Fibroblast of lung (primary cell): Measurements from ENCODE around the gene PCSK4. TPM values are rescaled to one million over a fixed set of nuclear protein-coding genes. Genes with fewer than 3 reads are reported as not detected.

Source experiments
- DNase-seq, 2 donors: peaks; one replicate each; pipeline versions ENCODE4 v3.0.0 to v3.0.0-alpha.2; 2010; ENCODE audit warnings: low read depth in 2 of 2
- H2AFZ ChIP-seq: 2 replicates; pipeline ENCODE4 v1.5.1; 2012; ENCODE audit warnings: low read length, control low read depth, inconsistent platforms
- H3K27ac ChIP-seq: 2 replicates; pipeline ENCODE4 v1.5.1; 2011; ENCODE audit warnings: low read length, control low read depth; ENCODE audit not compliant: insufficient read depth
- H3K27me3 ChIP-seq: 2 replicates; pipeline ENCODE4 v1.5.1; 2011; ENCODE audit warnings: mild to moderate bottlenecking, low read length; ENCODE audit not compliant: control insufficient read depth, insufficient read depth
- H3K36me3 ChIP-seq: 2 replicates; pipeline ENCODE4 v1.5.1; 2011; ENCODE audit warnings: low read length; ENCODE audit not compliant: control insufficient read depth, insufficient read depth
- H3K4me1 ChIP-seq: 2 replicates; pipeline ENCODE4 v1.5.1; 2011; ENCODE audit warnings: low read length; ENCODE audit not compliant: control insufficient read depth, insufficient read depth; ENCODE audit errors: extremely low read depth
- H3K4me2 ChIP-seq: 2 replicates; pipeline ENCODE4 v1.5.1; 2011; ENCODE audit warnings: low read length, control low read depth; ENCODE audit not compliant: insufficient read depth; ENCODE audit errors: extremely low read depth
- H3K4me3 ChIP-seq, 4 experiments: fragments of 200-600 bp in 1 of 4; sonication (generic) in 1 of 4; replicated peaks in 1 of 4; 2 replicates each; pipeline ENCODE4 v1.5.1; 2011 to 2016; ENCODE audit warnings: low read length in 4 of 4, low read depth in 3 of 4, mild to moderate bottlenecking in 3 of 4, control low read depth in 2 of 4, inconsistent platforms in 1 of 4, mixed read lengths in 1 of 4; ENCODE audit not compliant: insufficient read depth in 1 of 4; ENCODE audit errors: control extremely low read depth in 1 of 4
- H3K79me2 ChIP-seq: 2 replicates; pipeline ENCODE4 v1.5.1; 2012; ENCODE audit warnings: mild to moderate bottlenecking, low read length, inconsistent platforms; ENCODE audit not compliant: control insufficient read depth, insufficient read depth
- H3K9ac ChIP-seq: 2 replicates; pipeline ENCODE4 v1.5.1; 2011; ENCODE audit warnings: mild to moderate bottlenecking, low read length, control low read depth; ENCODE audit not compliant: insufficient read depth
- H3K9me3 ChIP-seq: 2 replicates; pipeline ENCODE4 v1.5.1; 2012; ENCODE audit warnings: low read depth, low read length; ENCODE audit not compliant: control insufficient read depth, insufficient read depth
- H4K20me1 ChIP-seq: 2 replicates; pipeline ENCODE4 v1.5.1; 2011; ENCODE audit warnings: low read length; ENCODE audit not compliant: control insufficient read depth, insufficient read depth; ENCODE audit errors: extremely low read depth
- CTCF ChIP-seq, 2 donors: IDR thresholded peaks in 1 of 2; conservative IDR thresholded peaks in 1 of 2; 1 replicate in 1 of 2; 2 replicates in 1 of 2; pipeline ENCODE4 v1.5.1; 2011 to 2012; ENCODE audit warnings: low read length in 2 of 2, control low read depth in 1 of 2, inconsistent platforms in 1 of 2, low read depth in 1 of 2, mild to moderate bottlenecking in 1 of 2
- EZH2 ChIP-seq: IDR thresholded peaks from 2 replicates; pipeline ENCODE4 v1.5.1; 2012; ENCODE audit warnings: low read length, control low read depth, mild to moderate bottlenecking; ENCODE audit errors: missing control alignments
- polyA plus RNA-seq, 2 donors: library from polyadenylated mRNA; depleted of rRNA in 1 of 2; stranded (reverse) in 1 of 2; unstranded in 1 of 2; fragments of >200 nt; gene quantifications; 2 replicates each; pipeline ENCODE4 v1.2.1, GENCODE V29; 2011 to 2012; ENCODE audit warnings: missing spikeins in 1 of 2
- total RNA-seq: library from RNA; depleted of rRNA; stranded (reverse); fragments of >200 nt; gene quantifications from 2 replicates; pipeline ENCODE4 v1.2.1, GENCODE V29; 2014

The PCSK4 gene
- total and polyA plus RNA-seq, 2 donors (not counting 1 experiment from before 2014, with no cell fraction given), result 0.28 to 3.5 TPM

- no peaks in the 10 kb centered on the region for H3K79me2 ChIP-seq
- peaks cover 3% of the 10 kb centered on the region for H3K4me1 ChIP-seq
- no peak overlapping the region for H3K4me2 ChIP-seq
- peaks cover 46% of the 10 kb centered on the region for H3K27me3 ChIP-seq
- no peaks in the 10 kb centered on the region for H4K20me1 ChIP-seq
- no peaks in the 10 kb centered on the region for H3K9me3 ChIP-seq
- DNase-seq, result peak in 1 of 2 donors; percentile 55
- no peak overlapping the region for H2AFZ ChIP-seq
- H3K27ac ChIP-seq, result no peak overlapping the region
- TF ChIP-seq EZH2 (no peak), CTCF (conservative IDR thresholded peaks at IDR 0.05 in 1 of 2, IDR thresholded peaks at IDR 0.05 in 1 of 2; ENCODE audit: low read depth in 1 of 2, low read length in 2 of 2) (no peak)
- no peaks in the 10 kb centered on the region for H3K36me3 ChIP-seq
- H3K4me3 ChIP-seq, result no peak overlapping the region
- no peak overlapping the region for H3K9ac ChIP-seq
These were observed 34.6 kb downstream of the PCSK4 start for GRCh38 chr19:1455336-1456120.

- DNase-seq, result no peak
- TF ChIP-seq EZH2 (no peak), CTCF (conservative IDR thresholded peaks at IDR 0.05 in 1 of 2, IDR thresholded peaks at IDR 0.05 in 1 of 2; ENCODE audit: low read depth in 1 of 2, low read length in 2 of 2) (no peak)
- H3K9me3 ChIP-seq, result no peaks in the 10 kb centered on the region
- H3K27me3 ChIP-seq, result peaks cover 52% of the 10 kb centered on the region
- H3K4me3 ChIP-seq, result no peak overlapping the region
- peaks cover 3% of the 10 kb centered on the region for H3K4me1 ChIP-seq
- H3K79me2 ChIP-seq, result no peaks in the 10 kb centered on the region
- H3K9ac ChIP-seq, result no peak overlapping the region
- H3K36me3 ChIP-seq, result no peaks in the 10 kb centered on the region
- H3K4me2 ChIP-seq, result no peak overlapping the region
- H2AFZ ChIP-seq, result no peak overlapping the region
- no peaks in the 10 kb centered on the region for H4K20me1 ChIP-seq
- no peak overlapping the region for H3K27ac ChIP-seq
These were observed 35.2 kb downstream of the PCSK4 start for GRCh38 chr19:1455002-1455335.

- H3K36me3 ChIP-seq, result no peaks in the 10 kb centered on the region
- H4K20me1 ChIP-seq, result no peaks in the 10 kb centered on the region
- no peak overlapping the region for H3K9ac ChIP-seq
- H3K27me3 ChIP-seq, result peaks cover 63% of the 10 kb centered on the region
- DNase-seq, result peak in 1 of 2 donors; percentile 24
- TF ChIP-seq CTCF (conservative IDR thresholded peaks at IDR 0.05 in 1 of 2, IDR thresholded peaks at IDR 0.05 in 1 of 2; ENCODE audit: low read depth in 1 of 2, low read length in 2 of 2) (no peak), EZH2 (peak; percentile 32)
- no peak overlapping the region for H2AFZ ChIP-seq
- no peak overlapping the region for H3K27ac ChIP-seq
- H3K9me3 ChIP-seq, result no peaks in the 10 kb centered on the region
- peaks cover 3% of the 10 kb centered on the region for H3K4me1 ChIP-seq
- no peak overlapping the region for H3K4me3 ChIP-seq
- H3K4me2 ChIP-seq, result no peak overlapping the region
- no peaks in the 10 kb centered on the region for H3K79me2 ChIP-seq
These were observed 36.4 kb downstream of the PCSK4 start for GRCh38 chr19:1453525-1454364.
